HepG2 (cell line): Measurements from ENCODE around the gene TBXAS1. TPM values are rescaled to one million over a fixed set of nuclear protein-coding genes. Genes with fewer than 3 reads are reported as not detected.

Experiments
- BRD4 ChIP-seq: sonication (generic); formaldehyde crosslinking; IDR thresholded peaks from 2 replicates; pipeline ENCODE4 v1.4.0; 2020; ENCODE audit warnings: missing genetic modification reagents
- CENPT ChIP-seq: sonication (generic); formaldehyde crosslinking; IDR thresholded peaks from 2 replicates; pipeline ENCODE4 v1.8.0; 2022; ENCODE audit warnings: low read depth, mild to moderate bottlenecking, moderate library complexity, missing genetic modification reagents
- KDM5A ChIP-seq: fragments of 200-600 bp; sonication (generic); IDR thresholded peaks from 2 replicates; pipeline ENCODE4 v1.7.0; 2018; ENCODE audit warnings: antibody characterized with exemption, mild to moderate bottlenecking, low read length, borderline replicate concordance
- KDM6A ChIP-seq: IDR thresholded peaks from 2 replicates; pipeline ENCODE4 v1.6.1; 2016; ENCODE audit warnings: low read depth
- MTA1 ChIP-seq: sonication (generic); formaldehyde crosslinking; IDR thresholded peaks from 2 replicates; pipeline ENCODE4 v1.4.0; 2020; ENCODE audit warnings: missing genetic modification reagents, mild to moderate bottlenecking, borderline replicate concordance
- MXD4 ChIP-seq: IDR thresholded peaks from 2 replicates; pipeline ENCODE4 v1.6.1; 2016; ENCODE audit warnings: mild to moderate bottlenecking, missing biosample characterization, missing genetic modification reagents
- REPIN1 ChIP-seq: sonication (generic); formaldehyde crosslinking; IDR thresholded peaks from 2 replicates; pipeline ENCODE4 v1.8.0; 2022; ENCODE audit warnings: missing genetic modification reagents, low read depth, mild to moderate bottlenecking, borderline replicate concordance
- RXRA ChIP-seq: sonication (generic); formaldehyde crosslinking; IDR thresholded peaks from 2 replicates; pipeline ENCODE4 v1.5.1; 2020; ENCODE audit warnings: missing genetic modification reagents
- STAT5B ChIP-seq: sonication (generic); formaldehyde crosslinking; IDR thresholded peaks from 2 replicates; pipeline ENCODE4 v1.4.0; 2020; ENCODE audit warnings: missing genetic modification reagents
- ZBTB7B ChIP-seq: sonication (generic); formaldehyde crosslinking; IDR thresholded peaks from 2 replicates; pipeline ENCODE4 v1.4.0; 2020; ENCODE audit warnings: missing genetic modification reagents
- ZFP36L1 ChIP-seq: sonication (generic); formaldehyde crosslinking; IDR thresholded peaks from 2 replicates; pipeline ENCODE4 v1.8.0; 2022; ENCODE audit warnings: mild to moderate bottlenecking, missing genetic modification reagents, moderate library complexity
- ZFY ChIP-seq: sonication (generic); formaldehyde crosslinking; IDR thresholded peaks from 2 replicates; pipeline ENCODE4 v1.4.0; 2020; ENCODE audit warnings: missing genetic modification reagents
- ZNF180 ChIP-seq: sonication (generic); formaldehyde crosslinking; IDR thresholded peaks from 2 replicates; pipeline ENCODE4 v1.4.0; 2020; ENCODE audit warnings: low read depth, missing genetic modification reagents, borderline replicate concordance
- ZNF629 ChIP-seq: sonication (generic); formaldehyde crosslinking; conservative IDR thresholded peaks from 2 replicates; pipeline ENCODE4 v1.5.0; 2020; ENCODE audit warnings: missing genetic modification reagents
- ZNF780A ChIP-seq: sonication (generic); formaldehyde crosslinking; IDR thresholded peaks from 2 replicates; pipeline ENCODE4 v1.8.0; 2022; ENCODE audit warnings: mild to moderate bottlenecking, missing genetic modification reagents, moderate library complexity
- ZNF782 ChIP-seq: sonication (generic); formaldehyde crosslinking; IDR thresholded peaks from 2 replicates; pipeline ENCODE4 v1.4.0; 2020; ENCODE audit warnings: missing genetic modification reagents, mild to moderate bottlenecking, borderline replicate concordance
- polyA plus RNA-seq, 8 experiments: library from polyadenylated mRNA; depleted of rRNA in 3 of 8; stranded (reverse) in 7 of 8; unstranded in 1 of 8; fragments of >200 nt; fragmentation: Illumina TruSeq in 4 of 8; extraction: Trizol in 4 of 8; gene quantifications; 2 replicates each; pipeline versions ENCODE4 v1.2.1 to v1.2.3, GENCODE V29; 2011 to 2016; ENCODE audit warnings: low read depth in 4 of 8, missing spikeins in 1 of 8, mixed read lengths in 1 of 8; ENCODE audit not compliant: insufficient read depth in 1 of 8
- total RNA-seq, 5 experiments: library from RNA; depleted of rRNA; stranded (reverse); fragments of >200 nt; fragmentation: Illumina TruSeq; extraction: Trizol; gene quantifications; 2 replicates each; pipeline ENCODE4 v1.2.3, GENCODE V29; 2016; ENCODE audit warnings: low read depth in 1 of 5
- TF ChIP-seq, protein P1 (sequence below): IDR thresholded peaks from 2 replicates; pipeline ENCODE4 v1.6.1; 2016; ENCODE audit warnings: low read depth, borderline replicate concordance
- TF ChIP-seq, protein P2 (sequence below): sonication (generic); formaldehyde crosslinking; IDR thresholded peaks from 2 replicates; pipeline ENCODE4; 2020; ENCODE audit warnings: missing genetic modification reagents, mild to moderate bottlenecking, borderline replicate concordance
- TF ChIP-seq, protein P3 (sequence below), 2 experiments: sonication (generic) in 1 of 2; formaldehyde crosslinking in 1 of 2; IDR thresholded peaks; 2 replicates each; pipeline versions ENCODE4 v1.6.1 to v1.9.0; 2014 to 2022; ENCODE audit warnings: antibody characterized with exemption in 1 of 2, borderline replicate concordance in 1 of 2, inconsistent platforms in 1 of 2, low read depth in 1 of 2, missing genetic modification reagents in 1 of 2

TBXAS1 gene
- total and polyA plus RNA-seq, 2 of the 13 experiments (the other 11 are each of a cell fraction or from before 2014, with no cell fraction given), result 4.0 to 4.9 TPM

DNA sequence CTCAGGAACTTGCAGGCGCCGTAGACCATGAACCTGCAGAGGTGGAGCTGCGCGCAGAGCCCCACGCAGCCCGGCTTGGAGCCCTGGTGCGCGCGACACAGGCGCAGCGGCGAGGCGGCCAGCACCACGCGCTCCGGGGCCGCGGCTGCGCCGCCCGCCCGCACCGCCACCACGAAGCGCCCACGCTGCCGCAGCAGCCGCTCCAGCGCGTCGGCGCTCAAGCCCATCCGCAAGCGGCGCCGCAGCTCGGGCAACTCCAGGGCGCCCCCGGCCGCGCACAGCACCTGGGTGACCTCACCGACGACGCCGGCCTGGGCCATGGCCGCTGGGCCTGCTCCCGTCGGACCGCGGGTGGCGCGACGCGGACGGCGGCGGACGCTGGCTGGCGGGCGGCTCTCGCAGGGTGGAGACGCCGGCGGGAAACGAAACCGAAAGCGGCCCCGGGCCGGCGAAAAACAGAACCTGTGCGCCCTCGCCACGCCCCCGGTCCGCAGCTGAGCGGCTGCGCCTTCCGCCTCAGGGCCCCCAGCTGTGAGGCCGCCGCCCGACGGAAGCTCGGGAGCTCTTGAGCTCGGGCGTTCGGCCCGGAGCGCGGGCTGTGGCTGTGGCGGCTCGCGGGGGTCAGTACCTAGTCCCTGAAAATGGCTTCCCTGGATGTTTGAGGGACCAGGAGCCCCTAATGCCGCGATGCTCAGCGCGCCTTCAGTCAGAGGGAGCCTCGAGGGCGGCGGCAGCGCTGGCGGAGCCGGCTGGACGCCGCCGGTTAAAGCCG is 233.7 kb downstream of the TBXAS1 start, which contains the start of gene PARP12 (continued):
- TF ChIP-seq STAT5B (no peak), REPIN1 (CRISPR knock-in tag) (peak; percentile 67; the same call in 1 of the 2 replicates), ZNF629 (no peak), KDM5A (no peak), ZNF180 (CRISPR knock-in tag) (no peak), ZFP36L1 (no peak), ZBTB7B (CRISPR knock-in tag) (no peak), KDM6A (no peak), CENPT (CRISPR knock-in tag) (0 out of 2 replicates have a peak, but pooled peaks have one; percentile 40), MTA1 (CRISPR knock-in tag) (no peak; the same call in 1 of the 2 replicates), ZFY (CRISPR knock-in tag) (peak; percentile 91), RXRA (CRISPR knock-in tag) (peak; percentile 58; the same call in 1 of the 2 replicates), ZNF780A (no peak), ZNF782 (CRISPR knock-in tag) (no peak), MXD4 (no peak), BRD4 (CRISPR knock-in tag) (0 out of 2 replicates have a peak, but pooled peaks have one; percentile 12)
- TF ChIP-seq, protein P1, sequence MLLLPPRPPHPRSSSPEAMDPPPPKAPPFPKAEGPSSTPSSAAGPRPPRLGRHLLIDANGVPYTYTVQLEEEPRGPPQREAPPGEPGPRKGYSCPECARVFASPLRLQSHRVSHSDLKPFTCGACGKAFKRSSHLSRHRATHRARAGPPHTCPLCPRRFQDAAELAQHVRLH, result no peak
- TF ChIP-seq, protein P2, sequence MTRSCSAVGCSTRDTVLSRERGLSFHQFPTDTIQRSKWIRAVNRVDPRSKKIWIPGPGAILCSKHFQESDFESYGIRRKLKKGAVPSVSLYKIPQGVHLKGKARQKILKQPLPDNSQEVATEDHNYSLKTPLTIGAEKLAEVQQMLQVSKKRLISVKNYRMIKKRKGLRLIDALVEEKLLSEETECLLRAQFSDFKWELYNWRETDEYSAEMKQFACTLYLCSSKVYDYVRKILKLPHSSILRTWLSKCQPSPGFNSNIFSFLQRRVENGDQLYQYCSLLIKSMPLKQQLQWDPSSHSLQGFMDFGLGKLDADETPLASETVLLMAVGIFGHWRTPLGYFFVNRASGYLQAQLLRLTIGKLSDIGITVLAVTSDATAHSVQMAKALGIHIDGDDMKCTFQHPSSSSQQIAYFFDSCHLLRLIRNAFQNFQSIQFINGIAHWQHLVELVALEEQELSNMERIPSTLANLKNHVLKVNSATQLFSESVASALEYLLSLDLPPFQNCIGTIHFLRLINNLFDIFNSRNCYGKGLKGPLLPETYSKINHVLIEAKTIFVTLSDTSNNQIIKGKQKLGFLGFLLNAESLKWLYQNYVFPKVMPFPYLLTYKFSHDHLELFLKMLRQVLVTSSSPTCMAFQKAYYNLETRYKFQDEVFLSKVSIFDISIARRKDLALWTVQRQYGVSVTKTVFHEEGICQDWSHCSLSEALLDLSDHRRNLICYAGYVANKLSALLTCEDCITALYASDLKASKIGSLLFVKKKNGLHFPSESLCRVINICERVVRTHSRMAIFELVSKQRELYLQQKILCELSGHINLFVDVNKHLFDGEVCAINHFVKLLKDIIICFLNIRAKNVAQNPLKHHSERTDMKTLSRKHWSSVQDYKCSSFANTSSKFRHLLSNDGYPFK (CRISPR knock-in tag), result peak; percentile 49; the same call in 1 of the 2 replicates
- TF ChIP-seq, protein P3, sequence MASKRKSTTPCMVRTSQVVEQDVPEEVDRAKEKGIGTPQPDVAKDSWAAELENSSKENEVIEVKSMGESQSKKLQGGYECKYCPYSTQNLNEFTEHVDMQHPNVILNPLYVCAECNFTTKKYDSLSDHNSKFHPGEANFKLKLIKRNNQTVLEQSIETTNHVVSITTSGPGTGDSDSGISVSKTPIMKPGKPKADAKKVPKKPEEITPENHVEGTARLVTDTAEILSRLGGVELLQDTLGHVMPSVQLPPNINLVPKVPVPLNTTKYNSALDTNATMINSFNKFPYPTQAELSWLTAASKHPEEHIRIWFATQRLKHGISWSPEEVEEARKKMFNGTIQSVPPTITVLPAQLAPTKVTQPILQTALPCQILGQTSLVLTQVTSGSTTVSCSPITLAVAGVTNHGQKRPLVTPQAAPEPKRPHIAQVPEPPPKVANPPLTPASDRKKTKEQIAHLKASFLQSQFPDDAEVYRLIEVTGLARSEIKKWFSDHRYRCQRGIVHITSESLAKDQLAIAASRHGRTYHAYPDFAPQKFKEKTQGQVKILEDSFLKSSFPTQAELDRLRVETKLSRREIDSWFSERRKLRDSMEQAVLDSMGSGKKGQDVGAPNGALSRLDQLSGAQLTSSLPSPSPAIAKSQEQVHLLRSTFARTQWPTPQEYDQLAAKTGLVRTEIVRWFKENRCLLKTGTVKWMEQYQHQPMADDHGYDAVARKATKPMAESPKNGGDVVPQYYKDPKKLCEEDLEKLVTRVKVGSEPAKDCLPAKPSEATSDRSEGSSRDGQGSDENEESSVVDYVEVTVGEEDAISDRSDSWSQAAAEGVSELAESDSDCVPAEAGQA (IDR thresholded peaks at IDR 0.05; ENCODE audit: low read depth), result no peak
- TF ChIP-seq, protein P3 (CRISPR knock-in tag; IDR thresholded peaks at IDR 0.05; ENCODE audit: borderline replicate concordance), result peak; percentile 87; the same call in 1 of the 2 replicates
